Panc1 (cell line): ENCODE results near the gene DNAJC10.

Source experiments
- POLR2AphosphoS5 ChIP-seq: IDR thresholded peaks from 2 replicates; pipeline ENCODE4 v1.6.1; 2012; ENCODE audit warnings: mild to moderate bottlenecking, low read depth, low read length, moderate library complexity
- SIN3A ChIP-seq: IDR thresholded peaks from 2 replicates; pipeline ENCODE4 v1.6.1; 2012; ENCODE audit warnings: low read depth, mild to moderate bottlenecking, low read length, moderate library complexity, borderline replicate concordance; ENCODE audit not compliant: insufficient read depth
- TCF7L2 ChIP-seq: IDR thresholded peaks from 2 replicates; pipeline ENCODE4 v1.6.1; 2011; ENCODE audit warnings: mild to moderate bottlenecking, low read depth, low read length, inconsistent platforms
- TF ChIP-seq, protein P1 (sequence below): fragments of 450-650 bp; IDR thresholded peaks from 2 replicates; pipeline ENCODE4 v1.5.1; 2017; ENCODE audit warnings: mild to moderate bottlenecking
- TF ChIP-seq, protein P2 (sequence below), 2 experiments: IDR thresholded peaks; 2 replicates each; pipeline ENCODE4 v1.6.1; 2011 to 2012; ENCODE audit warnings: low read depth in 2 of 2, control low read depth in 1 of 2, low read length in 1 of 2, mild to moderate bottlenecking in 1 of 2, moderate library complexity in 1 of 2; ENCODE audit not compliant: insufficient read depth in 1 of 2

DNA sequence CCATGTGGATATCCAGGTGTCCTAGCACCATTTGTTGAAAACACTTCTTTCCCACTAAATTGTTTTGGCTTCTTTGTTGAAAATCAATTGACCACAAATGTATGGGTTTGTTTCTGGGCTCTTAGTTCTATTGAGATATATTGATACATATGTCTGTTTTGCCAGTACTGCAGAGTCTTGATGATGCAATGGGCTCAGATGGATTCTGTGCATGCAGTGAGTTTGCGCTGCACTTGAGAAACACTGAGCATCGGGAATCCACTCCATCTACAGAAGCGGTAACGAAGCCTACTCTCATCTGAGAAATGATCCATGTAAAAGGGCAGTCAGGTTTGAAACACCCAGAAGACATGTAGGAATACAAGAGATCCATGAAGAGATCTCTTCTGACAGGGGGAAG lies 21.9 kb upstream of the DNAJC10 start:
- TF ChIP-seq, protein P1, sequence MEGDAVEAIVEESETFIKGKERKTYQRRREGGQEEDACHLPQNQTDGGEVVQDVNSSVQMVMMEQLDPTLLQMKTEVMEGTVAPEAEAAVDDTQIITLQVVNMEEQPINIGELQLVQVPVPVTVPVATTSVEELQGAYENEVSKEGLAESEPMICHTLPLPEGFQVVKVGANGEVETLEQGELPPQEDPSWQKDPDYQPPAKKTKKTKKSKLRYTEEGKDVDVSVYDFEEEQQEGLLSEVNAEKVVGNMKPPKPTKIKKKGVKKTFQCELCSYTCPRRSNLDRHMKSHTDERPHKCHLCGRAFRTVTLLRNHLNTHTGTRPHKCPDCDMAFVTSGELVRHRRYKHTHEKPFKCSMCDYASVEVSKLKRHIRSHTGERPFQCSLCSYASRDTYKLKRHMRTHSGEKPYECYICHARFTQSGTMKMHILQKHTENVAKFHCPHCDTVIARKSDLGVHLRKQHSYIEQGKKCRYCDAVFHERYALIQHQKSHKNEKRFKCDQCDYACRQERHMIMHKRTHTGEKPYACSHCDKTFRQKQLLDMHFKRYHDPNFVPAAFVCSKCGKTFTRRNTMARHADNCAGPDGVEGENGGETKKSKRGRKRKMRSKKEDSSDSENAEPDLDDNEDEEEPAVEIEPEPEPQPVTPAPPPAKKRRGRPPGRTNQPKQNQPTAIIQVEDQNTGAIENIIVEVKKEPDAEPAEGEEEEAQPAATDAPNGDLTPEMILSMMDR: no peak
- TF ChIP-seq SIN3A (no peak), POLR2AphosphoS5 (no peak), TCF7L2 (no peak)
- TF ChIP-seq, protein P2, sequence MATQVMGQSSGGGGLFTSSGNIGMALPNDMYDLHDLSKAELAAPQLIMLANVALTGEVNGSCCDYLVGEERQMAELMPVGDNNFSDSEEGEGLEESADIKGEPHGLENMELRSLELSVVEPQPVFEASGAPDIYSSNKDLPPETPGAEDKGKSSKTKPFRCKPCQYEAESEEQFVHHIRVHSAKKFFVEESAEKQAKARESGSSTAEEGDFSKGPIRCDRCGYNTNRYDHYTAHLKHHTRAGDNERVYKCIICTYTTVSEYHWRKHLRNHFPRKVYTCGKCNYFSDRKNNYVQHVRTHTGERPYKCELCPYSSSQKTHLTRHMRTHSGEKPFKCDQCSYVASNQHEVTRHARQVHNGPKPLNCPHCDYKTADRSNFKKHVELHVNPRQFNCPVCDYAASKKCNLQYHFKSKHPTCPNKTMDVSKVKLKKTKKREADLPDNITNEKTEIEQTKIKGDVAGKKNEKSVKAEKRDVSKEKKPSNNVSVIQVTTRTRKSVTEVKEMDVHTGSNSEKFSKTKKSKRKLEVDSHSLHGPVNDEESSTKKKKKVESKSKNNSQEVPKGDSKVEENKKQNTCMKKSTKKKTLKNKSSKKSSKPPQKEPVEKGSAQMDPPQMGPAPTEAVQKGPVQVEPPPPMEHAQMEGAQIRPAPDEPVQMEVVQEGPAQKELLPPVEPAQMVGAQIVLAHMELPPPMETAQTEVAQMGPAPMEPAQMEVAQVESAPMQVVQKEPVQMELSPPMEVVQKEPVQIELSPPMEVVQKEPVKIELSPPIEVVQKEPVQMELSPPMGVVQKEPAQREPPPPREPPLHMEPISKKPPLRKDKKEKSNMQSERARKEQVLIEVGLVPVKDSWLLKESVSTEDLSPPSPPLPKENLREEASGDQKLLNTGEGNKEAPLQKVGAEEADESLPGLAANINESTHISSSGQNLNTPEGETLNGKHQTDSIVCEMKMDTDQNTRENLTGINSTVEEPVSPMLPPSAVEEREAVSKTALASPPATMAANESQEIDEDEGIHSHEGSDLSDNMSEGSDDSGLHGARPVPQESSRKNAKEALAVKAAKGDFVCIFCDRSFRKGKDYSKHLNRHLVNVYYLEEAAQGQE (IDR thresholded peaks at IDR 0.05; ENCODE audit: insufficient read depth in 1 of 2, low read depth in 2 of 2, low read length in 1 of 2): no peak
